ENCODE results near the gene SDHAF2.
A peak's percentile ranks its signal among the peaks of the same experiment; 100 is the strongest.
"Not testable (repeated sequence)": the region's sequence is repeated elsewhere in the genome, so short reads cannot be mapped to it uniquely, and the experiment has no call there.

The SDHAF2 gene

GRCh38 chr11:61477126-61477525 lies 47.2 kb downstream of the SDHAF2 start:
- no peak for DNase-seq (ENCODE audit: low read depth)

GRCh38 chr11:61477727-61478148 lies 47.8 kb downstream of the SDHAF2 start:
- DNase-seq (ENCODE audit: low read depth) = peak; percentile 25

GRCh38 chr11:61479360-61480058 lies 49.6 kb downstream of the SDHAF2 start:
- DNase-seq (ENCODE audit: low read depth) = not testable (repeated sequence)

GRCh38 chr11:61480261-61480993 lies 50.5 kb downstream of the SDHAF2 start:
- no peak for DNase-seq (ENCODE audit: low read depth)

GRCh38 chr11:61480994-61481335 lies 51.0 kb downstream of the SDHAF2 start:
- no peak for DNase-seq (ENCODE audit: low read depth)

- DNase-seq (ENCODE audit: low read depth) = no peak
Measured at GRCh38 chr11:61481806-61482205, 51.9 kb downstream of the SDHAF2 start.

- no peak for DNase-seq (ENCODE audit: low read depth)
Measured at GRCh38 chr11:61482513-61482912, 52.6 kb downstream of the SDHAF2 start.

- no peak for DNase-seq (ENCODE audit: low read depth)
Measured at GRCh38 chr11:61484541-61484940, 54.6 kb downstream of the SDHAF2 start.

GRCh38 chr11:61485080-61485479 lies 55.2 kb downstream of the SDHAF2 start:
- no peak for DNase-seq (ENCODE audit: low read depth)

GRCh38 chr11:61486011-61486620 lies 56.2 kb downstream of the SDHAF2 start:
- no peak for DNase-seq (ENCODE audit: low read depth)

GRCh38 chr11:61486779-61487178 lies 56.9 kb downstream of the SDHAF2 start:
- no peak for DNase-seq (ENCODE audit: low read depth)

GRCh38 chr11:61487342-61488025 lies 57.6 kb downstream of the SDHAF2 start:
- DNase-seq (ENCODE audit: low read depth) = no peak

- DNase-seq (ENCODE audit: low read depth) = no peak
Measured at GRCh38 chr11:61488651-61489291, 58.8 kb downstream of the SDHAF2 start.

GRCh38 chr11:61489833-61490721 lies 60.2 kb downstream of the SDHAF2 start:
- DNase-seq (ENCODE audit: low read depth) = no peak

- no peak for DNase-seq (ENCODE audit: low read depth)
Measured at GRCh38 chr11:61491736-61492395, 61.9 kb downstream of the SDHAF2 start.

GRCh38 chr11:61494381-61494961 lies 64.5 kb downstream of the SDHAF2 start:
- no peak for DNase-seq (ENCODE audit: low read depth)

- no peak for DNase-seq (ENCODE audit: low read depth)
Measured at GRCh38 chr11:61495801-61496601, 66.1 kb downstream of the SDHAF2 start.
